Gastroesophageal sphincter (tissue), 4 donors: ENCODE results near the gene TYW1. TPM values are rescaled to one million over a fixed set of nuclear protein-coding genes. Genes with fewer than 3 reads are reported as not detected.
"Not testable (repeated sequence)": the region's sequence is repeated elsewhere in the genome, so short reads cannot be mapped to it uniquely, and the experiment has no call there.

Source experiments
- ATAC-seq: fragments of 150-250 bp; one replicate; pipeline ENCODE4 v1.9.1; 2016; ENCODE audit warnings: mild to moderate bottlenecking, moderate library complexity
- H3K27ac ChIP-seq, 4 donors: fragments of 200-600 bp; sonication (generic) in 3 of 4; 1 replicate in 3 of 4; 2 replicates in 1 of 4; pipeline ENCODE4 v1.5.1; 2016 to 2019
- H3K27me3 ChIP-seq: fragments of 200-600 bp; sonication (generic); one replicate; pipeline ENCODE4 v1.5.1; 2019
- H3K36me3 ChIP-seq, 2 donors: fragments of 200-600 bp; sonication (generic); one replicate each; pipeline ENCODE4 v1.5.1; 2019; ENCODE audit warnings: control low read depth in 1 of 2
- H3K4me1 ChIP-seq, 3 donors: fragments of 200-600 bp; sonication (generic); 1 replicate in 2 of 3; 2 replicates in 1 of 3; pipeline ENCODE4 v1.5.1; 2016 to 2019; ENCODE audit warnings: control low read depth in 2 of 3
- H3K4me3 ChIP-seq, 2 donors: fragments of 200-600 bp; sonication (generic); one replicate each; pipeline ENCODE4 v1.5.1; 2019; ENCODE audit warnings: mild to moderate bottlenecking in 1 of 2, moderate library complexity in 1 of 2
- H3K9me3 ChIP-seq, 3 donors: fragments of 200-600 bp; sonication (generic); one replicate each; pipeline ENCODE4 v1.5.1; 2017 to 2019; ENCODE audit warnings: control low read depth in 2 of 3
- CTCF ChIP-seq, 4 experiments: fragments of 200-600 bp in 2 of 4; fragments of 450-650 bp in 2 of 4; sonication (generic) in 1 of 4; IDR thresholded peaks; one replicate each; pipeline ENCODE4 v1.5.1; 2017 to 2019; ENCODE audit warnings: antibody characterized with exemption in 4 of 4, mild to moderate bottlenecking in 2 of 4, moderate library complexity in 2 of 4
- EP300 ChIP-seq: sonication (generic); formaldehyde crosslinking; IDR thresholded peaks from one replicate; pipeline ENCODE4 v1.6.1; 2017; ENCODE audit warnings: antibody characterized with exemption, mild to moderate bottlenecking
- POLR2A ChIP-seq, 2 donors: fragments of 450-650 bp; IDR thresholded peaks; one replicate each; pipeline ENCODE4 v1.6.1; 2017; ENCODE audit warnings: antibody characterized with exemption in 2 of 2, mild to moderate bottlenecking in 2 of 2, moderate library complexity in 1 of 2
- POLR2AphosphoS5 ChIP-seq: sonication (generic); formaldehyde crosslinking; IDR thresholded peaks from one replicate; pipeline ENCODE4 v1.6.1; 2017; ENCODE audit warnings: antibody characterized with exemption
- WGBS, 2 donors: methylation state at CpG; one replicate each; pipeline ENCODE4 v1.1.5; 2018; ENCODE audit warnings: low coverage in 1 of 2; 5-methylcytosine and 5-hydroxymethylcytosine counted together
- total RNA-seq, 4 donors: library from RNA; depleted of rRNA; stranded (reverse); fragments of >200 nt; gene quantifications; one replicate each; pipeline ENCODE4 v1.1.0, GENCODE V29; 2016

TYW1 gene
- total RNA-seq, 4 donors from 2014 or later: 11.7 to 30.2 (median 14.6) TPM

- ATAC-seq: no peak
- Histone ChIP-seq H3K9me3 (no peaks in the 10 kb centered on the region), H3K4me3 (no peak overlapping the region), H3K4me1 (no peaks in the 10 kb centered on the region), H3K27ac (no peak overlapping the region), H3K36me3 (peaks cover 0 to 11% of the 10 kb centered on the region in 2 donors), H3K27me3 (no peaks in the 10 kb centered on the region)
- 60 to 85% methylated on average over 4 of the region's 4 CpGs for WGBS, 2 donors
- TF ChIP-seq CTCF (IDR thresholded peaks at IDR 0.05) (no peak), POLR2A (IDR thresholded peaks at IDR 0.05) (no peak), EP300 (no peak), POLR2AphosphoS5 (no peak)
Measured at GRCh38 chr7:67105377-67105776, 108.7 kb downstream of the TYW1 start.

- H3K9me3 ChIP-seq, H3K4me1 ChIP-seq, H3K36me3 ChIP-seq, H3K27ac ChIP-seq, H3K27me3 ChIP-seq, ATAC-seq, H3K4me3 ChIP-seq: not testable (repeated sequence)
- WGBS, 2 donors: 100% methylated on average over 3 of the region's 4 CpGs; no CpG with 5 or more reads in 1 of the 2 donors
Measured at GRCh38 chr7:67106255-67106654, 109.6 kb downstream of the TYW1 start.

- not testable (repeated sequence) for H3K9me3 ChIP-seq, H3K27me3 ChIP-seq, H3K27ac ChIP-seq, ATAC-seq, H3K4me3 ChIP-seq, H3K36me3 ChIP-seq, H3K4me1 ChIP-seq
- WGBS, 2 donors: no CpG with 5 or more reads among the region's 2 CpGs
Measured at GRCh38 chr7:67111342-67111741, 114.7 kb downstream of the TYW1 start.

GRCh38 chr7:67114483-67115246 lies 118.0 kb downstream of the TYW1 start:
- not testable (repeated sequence) for ATAC-seq, H3K4me1 ChIP-seq, H3K27ac ChIP-seq, H3K9me3 ChIP-seq, H3K4me3 ChIP-seq, H3K27me3 ChIP-seq
- peaks cover 0 to 19% of the 10 kb centered on the region in 2 donors for H3K36me3 ChIP-seq

- not testable (repeated sequence) for ATAC-seq, H3K4me1 ChIP-seq, H3K9me3 ChIP-seq, H3K27ac ChIP-seq, H3K27me3 ChIP-seq, H3K4me3 ChIP-seq
- peaks cover 0 to 22% of the 10 kb centered on the region in 2 donors for H3K36me3 ChIP-seq
- WGBS, 2 donors: 75 to 85% methylated on average over 2 of the region's 2 CpGs
Measured at GRCh38 chr7:67120491-67120890, 123.9 kb downstream of the TYW1 start.

- not testable (repeated sequence) for H3K4me1 ChIP-seq, H3K36me3 ChIP-seq, ATAC-seq, H3K27ac ChIP-seq, H3K4me3 ChIP-seq, H3K27me3 ChIP-seq, H3K9me3 ChIP-seq
- 90 to 97% methylated on average over 4 to 5 of the region's 5 CpGs for WGBS, 2 donors
Measured at GRCh38 chr7:67128257-67128656, 131.6 kb downstream of the TYW1 start.

- not testable (repeated sequence) for ATAC-seq, H3K27me3 ChIP-seq, H3K9me3 ChIP-seq, H3K4me3 ChIP-seq, H3K36me3 ChIP-seq, H3K27ac ChIP-seq, H3K4me1 ChIP-seq
- WGBS, 2 donors: 82 to 100% methylated on average over 1 of the region's 1 CpG
Measured at GRCh38 chr7:67130766-67131165, 134.1 kb downstream of the TYW1 start.

GRCh38 chr7:67134912-67135311 lies 138.3 kb downstream of the TYW1 start:
- H3K4me1 ChIP-seq, H3K27me3 ChIP-seq, H3K4me3 ChIP-seq, H3K27ac ChIP-seq, ATAC-seq, H3K9me3 ChIP-seq, H3K36me3 ChIP-seq: not testable (repeated sequence)
- WGBS, 2 donors: 78 to 89% methylated on average over 1 of the region's 1 CpG

- H3K27ac ChIP-seq, H3K36me3 ChIP-seq, H3K4me1 ChIP-seq, H3K9me3 ChIP-seq, H3K4me3 ChIP-seq, H3K27me3 ChIP-seq, ATAC-seq: not testable (repeated sequence)
- 43 to 46% methylated on average over 3 to 4 of the region's 4 CpGs for WGBS, 2 donors
Measured at GRCh38 chr7:67135617-67136486, 139.2 kb downstream of the TYW1 start.

- WGBS, 2 donors: 91 to 98% methylated on average over 1 to 3 of the region's 3 CpGs
Measured at GRCh38 chr7:67137489-67137888, 140.9 kb downstream of the TYW1 start.

GRCh38 chr7:67139876-67140275 lies 143.2 kb downstream of the TYW1 start:
- WGBS, 2 donors: 100% methylated on average over 1 of the region's 3 CpGs
- not testable (repeated sequence) for H3K27ac ChIP-seq, ATAC-seq, H3K36me3 ChIP-seq, H3K4me3 ChIP-seq, H3K4me1 ChIP-seq, H3K9me3 ChIP-seq, H3K27me3 ChIP-seq

More at GRCh38 chr7:67137489-67137888, 140.9 kb downstream of the TYW1 start:
- H3K27me3 ChIP-seq, H3K27ac ChIP-seq, H3K4me3 ChIP-seq, ATAC-seq, H3K4me1 ChIP-seq, H3K36me3 ChIP-seq, H3K9me3 ChIP-seq: not testable (repeated sequence)

GRCh38 chr7:67141001-67141400 lies 144.4 kb downstream of the TYW1 start:
- not testable (repeated sequence) for H3K4me1 ChIP-seq, H3K36me3 ChIP-seq, H3K4me3 ChIP-seq, H3K9me3 ChIP-seq, ATAC-seq, H3K27me3 ChIP-seq, H3K27ac ChIP-seq
- 70 to 100% methylated on average over 1 to 2 of the region's 2 CpGs for WGBS, 2 donors
